CD4-positive, alpha-beta memory T cell (primary cell): ENCODE measurements around the gene ERI3. TPM values are rescaled to one million over a fixed set of nuclear protein-coding genes. Genes with fewer than 3 reads are reported as not detected.
A peak's percentile ranks its signal among the peaks of the same experiment; 100 is the strongest.

Experiments
- CTCF ChIA-PET: fragments of 350-600 bp; sonication (Branson Sonifier 250); formaldehyde crosslinking; loops from one replicate; lab custom pipeline; 2021; ENCODE audit warnings: inconsistent platforms; ENCODE audit not compliant: partially characterized antibody; lab: Charles Lee
- POLR2A ChIA-PET: fragments of 350-600 bp; sonication (Branson Sonifier 250); formaldehyde crosslinking; loops from one replicate; lab custom pipeline; 2021; ENCODE audit not compliant: partially characterized antibody; lab: Charles Lee
- DNase-seq, 5 donors: peaks; one replicate each; pipeline versions ENCODE4 v3.0.0 to v3.0.0-alpha.2; 2020 to 2022; ENCODE audit warnings: mixed read lengths in 1 of 5
- H3K27ac ChIP-seq: one replicate; pipeline ENCODE4 v1.7.0; 2013; ENCODE audit warnings: low read depth, low read length
- H3K27me3 ChIP-seq: 2 replicates; pipeline ENCODE4 v1.7.0; 2013; ENCODE audit warnings: mild to moderate bottlenecking, low read length, moderate library complexity; ENCODE audit not compliant: insufficient read depth
- H3K36me3 ChIP-seq: 2 replicates; pipeline ENCODE4 v1.7.0; 2013; ENCODE audit warnings: mild to moderate bottlenecking, low read length, moderate library complexity; ENCODE audit not compliant: insufficient read depth
- H3K4me1 ChIP-seq: 2 replicates; pipeline ENCODE4 v1.7.0; 2013; ENCODE audit warnings: mild to moderate bottlenecking, low read length, moderate library complexity; ENCODE audit not compliant: insufficient read depth
- H3K4me3 ChIP-seq, 2 donors: one replicate each; pipeline ENCODE4 v1.7.0; 2013; ENCODE audit warnings: low read length in 2 of 2, mild to moderate bottlenecking in 1 of 2
- H3K9me3 ChIP-seq, 2 donors: one replicate each; pipeline ENCODE4 v1.7.0; 2013; ENCODE audit warnings: low read length in 2 of 2, control low read depth in 1 of 2; ENCODE audit not compliant: control insufficient read depth in 1 of 2
- H3K27ac Mint-ChIP-seq, 7 donors: one replicate each; pipeline ENCODE4 v1.8.0; 2020 to 2021; ENCODE audit warnings: mixed read lengths in 7 of 7, mild to moderate bottlenecking in 6 of 7, inconsistent platforms in 3 of 7, moderate library complexity in 3 of 7
- H3K27me3 Mint-ChIP-seq, 2 donors: one replicate each; pipeline ENCODE4 v1.8.0; 2020 to 2021; ENCODE audit warnings: mixed read lengths in 2 of 2
- H3K36me3 Mint-ChIP-seq, 2 donors: one replicate each; pipeline ENCODE4 v1.8.0; 2020 to 2021; ENCODE audit warnings: mixed read lengths in 2 of 2, inconsistent platforms in 1 of 2, mild to moderate bottlenecking in 1 of 2
- H3K4me1 Mint-ChIP-seq, 4 donors: one replicate each; pipeline ENCODE4 v1.8.0; 2020 to 2021; ENCODE audit warnings: mixed read lengths in 4 of 4, mild to moderate bottlenecking in 1 of 4
- H3K4me3 Mint-ChIP-seq, 8 donors: one replicate each; pipeline ENCODE4 v1.8.0; 2020 to 2021; ENCODE audit warnings: mixed read lengths in 8 of 8, mild to moderate bottlenecking in 7 of 8, moderate library complexity in 6 of 8, inconsistent platforms in 3 of 8
- H3K9me3 Mint-ChIP-seq, 8 donors: one replicate each; pipeline ENCODE4 v1.8.0; 2020 to 2021; ENCODE audit warnings: mixed read lengths in 8 of 8, mild to moderate bottlenecking in 5 of 8, inconsistent platforms in 3 of 8, moderate library complexity in 1 of 8
- intact Hi-C: fragments of 100-400 bp; cut with micrococcal nuclease; formaldehyde crosslinking; loops from one replicate; pipeline ENCODE4 v1.15.1; 2023
- polyA plus RNA-seq, 2 donors: library from polyadenylated mRNA; unstranded; fragments of 300-500 nt; fragmentation: Illumina TruSeq; gene quantifications; one replicate each; pipeline ENCODE4 v1.2.3, GENCODE V29; 2021
- total RNA-seq, 2 experiments: library from RNA; stranded (reverse); gene quantifications; one replicate each; pipeline ENCODE4 v1.2.3, GENCODE V29; 2021

Gene ERI3
- total and polyA plus RNA-seq, 4 experiments from 2014 or later, result 26.4 to 59.4 (median 31.7) TPM

GRCh38 chr1:44251486-44251885 lies 103.6 kb downstream of the ERI3 start:
- H3K4me1 ChIP-seq, result no peaks in the 10 kb centered on the region
- intact Hi-C loops, result no loop called here
- Mint-ChIP-seq H3K4me1 (peaks cover 0 to 2% (median 0%) of the 10 kb centered on the region in 4 donors), H3K4me3 (no peak overlapping the region), H3K27me3 (no peaks in the 10 kb centered on the region), H3K36me3 (peaks cover 8 to 19% of the 10 kb centered on the region in 2 donors), H3K9me3 (peaks cover 0 to 2% (median 0%) of the 10 kb centered on the region in 8 donors), H3K27ac (peak overlapping the region in 1 of 7 donors; percentile 37)
- no peaks in the 10 kb centered on the region for H3K9me3 ChIP-seq
- CTCF ChIA-PET, result no interaction called here
- no peak for DNase-seq
- POLR2A ChIA-PET, result no interaction called here
- no peaks in the 10 kb centered on the region for H3K27me3 ChIP-seq
- no peak overlapping the region for H3K27ac ChIP-seq
- H3K4me3 ChIP-seq, result no peak overlapping the region
- H3K36me3 ChIP-seq, result no peaks in the 10 kb centered on the region

- Histone ChIP-seq H3K27ac (no peak overlapping the region), H3K27me3 (no peaks in the 10 kb centered on the region), H3K4me1 (no peaks in the 10 kb centered on the region), H3K36me3 (no peaks in the 10 kb centered on the region), H3K4me3 (no peak overlapping the region), H3K9me3 (no peaks in the 10 kb centered on the region)
- Mint-ChIP-seq H3K4me3 (no peak overlapping the region), H3K4me1 (peaks cover 0 to 2% (median 0%) of the 10 kb centered on the region in 4 donors), H3K9me3 (peaks cover 0 to 2% (median 0%) of the 10 kb centered on the region in 8 donors), H3K27me3 (no peaks in the 10 kb centered on the region), H3K27ac (no peak overlapping the region), H3K36me3 (peaks cover 8 to 27% of the 10 kb centered on the region in 2 donors)
- no peak for DNase-seq
- intact Hi-C loops, result no loop called here
- CTCF ChIA-PET, result no interaction called here
- POLR2A ChIA-PET, result no interaction called here
Observed at GRCh38 chr1:44250068-44250781, 104.8 kb downstream of the ERI3 start.

DNA sequence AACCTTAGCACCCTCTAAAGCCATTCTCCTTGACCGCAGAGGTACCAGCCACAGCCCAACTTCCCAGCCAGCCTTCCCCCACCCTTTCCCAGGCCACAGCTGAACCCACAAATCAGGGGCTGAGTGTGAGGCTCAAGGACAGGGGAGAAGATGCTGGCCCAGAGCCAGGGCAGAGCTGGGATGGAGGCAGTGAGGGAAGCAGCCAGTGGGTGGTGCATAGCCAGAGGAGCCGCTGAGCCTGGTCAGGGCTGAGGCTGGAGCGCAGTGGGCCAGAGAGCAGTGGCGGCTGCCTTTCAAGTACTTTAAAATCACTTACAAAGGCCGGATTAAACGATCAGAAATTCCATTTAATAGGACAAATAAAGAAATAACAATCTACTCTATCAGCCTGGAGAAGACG lies 105.5 kb downstream of the ERI3 start:
- POLR2A ChIA-PET, result no interaction called here
- intact Hi-C loops, result no loop called here
- Histone ChIP-seq H3K27me3 (no peaks in the 10 kb centered on the region), H3K36me3 (no peaks in the 10 kb centered on the region), H3K4me1 (no peaks in the 10 kb centered on the region), H3K27ac (no peak overlapping the region), H3K4me3 (no peak overlapping the region), H3K9me3 (no peaks in the 10 kb centered on the region)
- Mint-ChIP-seq H3K27me3 (no peaks in the 10 kb centered on the region), H3K4me1 (peaks cover 0 to 2% (median 0%) of the 10 kb centered on the region in 4 donors), H3K27ac (no peak overlapping the region), H3K9me3 (peaks cover 0 to 2% (median 0%) of the 10 kb centered on the region in 8 donors), H3K36me3 (peaks cover 9 to 29% of the 10 kb centered on the region in 2 donors), H3K4me3 (no peak overlapping the region)
- CTCF ChIA-PET, result no interaction called here
- DNase-seq, result no peak

GRCh38 chr1:44246806-44247205 lies 108.3 kb downstream of the ERI3 start:
- no peaks in the 10 kb centered on the region for H3K36me3 ChIP-seq

DNA sequence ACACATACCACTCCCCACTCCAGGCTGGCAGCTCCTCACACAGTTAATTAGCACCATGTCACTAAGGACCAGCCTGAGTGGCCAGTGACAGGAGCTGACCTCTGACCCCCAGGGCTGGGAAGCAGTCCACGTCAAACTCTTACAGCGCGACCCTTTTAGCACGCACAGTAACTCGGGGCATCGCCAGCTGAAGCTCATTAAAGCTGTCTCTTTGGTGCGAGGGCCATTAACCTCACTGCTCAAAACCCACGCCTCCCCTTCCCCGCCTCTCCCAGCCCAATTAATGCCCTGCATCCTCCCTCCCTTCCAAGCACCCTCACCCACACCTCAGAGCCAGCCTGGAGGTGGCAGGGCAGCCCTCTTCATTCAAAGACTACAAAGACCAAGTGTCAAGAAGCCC lies 110.1 kb downstream of the ERI3 start:
- H3K4me3 Mint-ChIP-seq, result no peak overlapping the region
- H3K4me1 Mint-ChIP-seq, result peaks cover 0 to 9% (median 4%) of the 10 kb centered on the region in 4 donors
- no peak overlapping the region for H3K27ac Mint-ChIP-seq
- H3K4me1 ChIP-seq, result no peaks in the 10 kb centered on the region
- no peaks in the 10 kb centered on the region for H3K27me3 ChIP-seq
- ChIA-PET CTCF (no interaction called here), POLR2A (no interaction called here)
- H3K27ac ChIP-seq, result no peak overlapping the region
- H3K4me3 ChIP-seq, result no peak overlapping the region
- no peaks in the 10 kb centered on the region for H3K36me3 ChIP-seq
- no peak for DNase-seq
- no peaks in the 10 kb centered on the region for H3K9me3 ChIP-seq
- H3K27me3 Mint-ChIP-seq, result no peaks in the 10 kb centered on the region
- H3K9me3 Mint-ChIP-seq, result no peaks in the 10 kb centered on the region
- H3K36me3 Mint-ChIP-seq, result peaks cover 12 to 37% of the 10 kb centered on the region in 2 donors
- intact Hi-C loops, result no loop called here

More at GRCh38 chr1:44246806-44247205, 108.3 kb downstream of the ERI3 start:
- intact Hi-C loops, result no loop called here
- Histone ChIP-seq H3K27ac (no peak overlapping the region), H3K9me3 (no peaks in the 10 kb centered on the region), H3K4me3 (no peak overlapping the region), H3K27me3 (no peaks in the 10 kb centered on the region), H3K4me1 (no peaks in the 10 kb centered on the region)
- Mint-ChIP-seq H3K36me3 (peaks cover 17 to 37% of the 10 kb centered on the region in 2 donors), H3K4me1 (peaks cover 0 to 3% (median 1%) of the 10 kb centered on the region in 4 donors), H3K9me3 (peaks cover 0 to 2% (median 0%) of the 10 kb centered on the region in 8 donors), H3K4me3 (no peak overlapping the region), H3K27me3 (no peaks in the 10 kb centered on the region), H3K27ac (no peak overlapping the region)
- ChIA-PET CTCF (no interaction called here), POLR2A (no interaction called here)
- DNase-seq, result no peak

- Mint-ChIP-seq H3K36me3 (peaks cover 12 to 37% of the 10 kb centered on the region in 2 donors), H3K4me3 (no peak overlapping the region), H3K9me3 (no peaks in the 10 kb centered on the region), H3K27ac (peak overlapping the region in 2 of 7 donors; percentile 50 to 68), H3K27me3 (no peaks in the 10 kb centered on the region), H3K4me1 (peaks cover 0 to 9% (median 4%) of the 10 kb centered on the region in 4 donors)
- Histone ChIP-seq H3K4me1 (no peaks in the 10 kb centered on the region), H3K4me3 (no peak overlapping the region), H3K27me3 (no peaks in the 10 kb centered on the region), H3K27ac (no peak overlapping the region), H3K36me3 (no peaks in the 10 kb centered on the region), H3K9me3 (no peaks in the 10 kb centered on the region)
- CTCF ChIA-PET, result no interaction called here
- POLR2A ChIA-PET, result no interaction called here
- DNase-seq, result no peak
- intact Hi-C loops, result no loop called here
Observed at GRCh38 chr1:44243782-44244495, 111.1 kb downstream of the ERI3 start.

DNA sequence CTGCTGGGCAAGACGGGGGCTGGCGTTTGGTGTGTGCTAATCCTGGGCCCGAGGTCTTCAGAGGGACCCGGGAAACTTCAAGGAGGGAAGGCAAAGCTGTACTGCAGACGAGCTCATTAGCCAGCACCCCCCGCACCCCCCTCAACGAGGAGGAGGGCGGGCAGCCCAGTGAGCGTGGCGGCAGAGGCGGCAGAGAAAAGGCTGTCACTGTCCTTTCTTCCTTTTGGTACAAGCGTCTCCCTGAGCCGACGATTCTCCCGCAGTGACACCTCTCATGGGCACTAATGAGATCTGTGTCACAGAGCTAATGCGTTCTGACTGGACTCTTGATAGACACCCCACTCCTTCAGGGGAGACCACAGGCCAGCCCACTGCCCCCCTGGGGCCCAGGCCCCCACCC lies 112.3 kb downstream of the ERI3 start:
- H3K4me3 Mint-ChIP-seq, result no peak overlapping the region
- Histone ChIP-seq H3K27ac (no peak overlapping the region), H3K4me1 (no peaks in the 10 kb centered on the region), H3K4me3 (no peak overlapping the region), H3K36me3 (no peaks in the 10 kb centered on the region), H3K27me3 (no peaks in the 10 kb centered on the region), H3K9me3 (no peaks in the 10 kb centered on the region)
- ChIA-PET POLR2A (no interaction called here), CTCF (no interaction called here)
- H3K9me3 Mint-ChIP-seq, result no peaks in the 10 kb centered on the region
- peaks cover 12 to 32% of the 10 kb centered on the region in 2 donors for H3K36me3 Mint-ChIP-seq
- H3K27ac Mint-ChIP-seq, result no peak overlapping the region
- H3K27me3 Mint-ChIP-seq, result no peaks in the 10 kb centered on the region
- intact Hi-C loops, result no loop called here
- no peak for DNase-seq
- peaks cover 0 to 8% (median 4%) of the 10 kb centered on the region in 4 donors for H3K4me1 Mint-ChIP-seq
